Rectal smooth muscle tissue (tissue), 1 donor: Measurements from ENCODE around the gene LRRC8A.

Experiments used
- H3K27ac ChIP-seq: one replicate; pipeline ENCODE4 v1.7.0; 2013; ENCODE audit warnings: low read depth, low read length, inconsistent platforms
- H3K27me3 ChIP-seq: one replicate; pipeline ENCODE4 v1.7.0; 2013; ENCODE audit warnings: low read length; ENCODE audit not compliant: control insufficient read depth, insufficient read depth
- H3K36me3 ChIP-seq: one replicate; pipeline ENCODE4 v1.7.0; 2013; ENCODE audit warnings: low read length; ENCODE audit not compliant: control insufficient read depth, insufficient read depth
- H3K4me1 ChIP-seq: one replicate; pipeline ENCODE4 v1.7.0; 2013; ENCODE audit warnings: low read length; ENCODE audit not compliant: control insufficient read depth, insufficient read depth
- H3K4me3 ChIP-seq: one replicate; pipeline ENCODE4 v1.7.0; 2013; ENCODE audit warnings: low read length
- H3K9ac ChIP-seq: one replicate; pipeline ENCODE4 v1.7.0; 2013; ENCODE audit warnings: low read length

The LRRC8A gene

DNA sequence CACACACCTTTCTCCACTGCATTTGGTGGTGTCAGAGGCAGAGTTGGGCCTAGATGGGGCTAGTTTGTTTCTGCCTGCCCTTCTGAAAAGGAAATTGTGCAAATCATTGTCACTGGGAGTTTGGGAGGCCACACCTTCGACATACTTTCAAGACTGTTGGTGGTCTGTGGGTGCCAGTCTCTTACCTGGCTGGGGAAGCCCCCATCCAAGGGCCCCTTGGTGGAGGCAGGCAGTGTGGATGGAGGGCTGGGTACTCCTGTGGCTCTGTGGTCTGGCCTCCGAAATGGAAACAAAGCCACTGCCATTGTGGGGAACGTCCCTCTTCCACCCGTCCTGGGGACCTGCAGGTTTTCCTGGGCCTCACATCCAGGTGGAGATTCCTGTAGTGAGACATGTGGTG, 27.9 kb downstream of the LRRC8A start:
- H3K27ac ChIP-seq = no peak overlapping the region
- no peak overlapping the region for H3K9ac ChIP-seq
- no peak overlapping the region for H3K4me3 ChIP-seq
- peaks cover 28% of the 10 kb centered on the region for H3K4me1 ChIP-seq
- H3K27me3 ChIP-seq = no peaks in the 10 kb centered on the region
- peaks cover 20% of the 10 kb centered on the region for H3K36me3 ChIP-seq

DNA sequence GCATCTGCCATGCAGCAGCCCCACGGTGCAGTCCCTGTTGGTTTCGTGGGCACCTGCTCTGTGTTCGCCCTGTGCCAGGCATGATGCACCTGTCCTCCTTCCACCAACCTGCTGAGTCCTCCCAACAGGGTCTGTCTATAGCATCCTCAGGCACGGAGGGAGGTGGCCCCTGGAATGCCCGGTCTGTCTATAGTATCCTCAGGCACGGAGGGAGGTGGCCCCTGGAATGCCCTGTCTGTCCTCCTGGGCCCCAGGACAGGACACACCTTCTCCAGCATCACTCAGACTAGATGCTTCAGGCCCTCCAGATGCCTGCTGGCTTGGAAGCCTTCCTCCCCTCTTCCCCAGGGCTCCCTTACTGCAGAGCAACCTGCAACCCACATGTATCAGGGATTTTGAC, 29.0 kb downstream of the LRRC8A start:
- Histone ChIP-seq H3K9ac (no peak overlapping the region), H3K36me3 (peaks cover 20% of the 10 kb centered on the region), H3K27ac (peak overlapping the region; percentile 7), H3K27me3 (no peaks in the 10 kb centered on the region), H3K4me3 (no peak overlapping the region), H3K4me1 (peaks cover 28% of the 10 kb centered on the region)

GRCh38 chr9:128911529-128912035, 29.6 kb downstream of the LRRC8A start:
- H3K27ac ChIP-seq = peak overlapping the region; percentile 46
- H3K36me3 ChIP-seq = peaks cover 25% of the 10 kb centered on the region
- H3K27me3 ChIP-seq = no peaks in the 10 kb centered on the region
- H3K4me3 ChIP-seq = no peak overlapping the region
- peaks cover 34% of the 10 kb centered on the region for H3K4me1 ChIP-seq
- no peak overlapping the region for H3K9ac ChIP-seq

DNA sequence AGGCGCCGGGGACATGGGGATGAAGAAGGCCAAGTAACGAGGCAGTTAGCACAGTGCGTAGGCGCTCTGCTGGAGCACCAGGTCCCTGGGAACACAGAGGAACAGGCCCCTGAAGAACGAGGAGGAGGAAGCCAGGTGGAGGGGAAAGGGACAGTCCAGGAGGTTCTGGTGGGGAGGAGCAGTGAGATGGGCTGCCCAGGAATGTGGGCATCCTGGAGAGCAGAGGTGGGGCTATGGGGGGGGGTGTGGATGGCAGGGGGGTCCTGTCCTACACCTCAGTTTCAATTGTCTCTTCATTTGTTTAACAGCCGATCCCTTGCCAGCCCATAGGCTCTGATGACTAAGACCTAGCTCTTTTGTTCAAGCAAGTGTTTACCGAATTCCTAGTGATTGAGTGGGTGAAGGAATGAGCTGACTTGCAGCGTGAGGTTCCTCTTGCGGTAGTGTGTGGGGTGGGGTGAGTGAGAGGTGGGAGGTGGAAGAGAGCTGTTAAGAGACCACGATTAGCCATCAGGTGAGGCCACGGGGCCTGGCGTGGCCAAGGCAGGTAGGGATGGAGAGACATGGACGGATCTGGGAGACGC, 30.4 kb downstream of the LRRC8A start:
- peaks cover 36% of the 10 kb centered on the region for H3K4me1 ChIP-seq
- peak overlapping the region; percentile 46 for H3K27ac ChIP-seq
- H3K36me3 ChIP-seq = peaks cover 26% of the 10 kb centered on the region
- H3K4me3 ChIP-seq = no peak overlapping the region
- H3K27me3 ChIP-seq = no peaks in the 10 kb centered on the region
- no peak overlapping the region for H3K9ac ChIP-seq

GRCh38 chr9:128913048-128913900, 31.3 kb downstream of the LRRC8A start:
- H3K27me3 ChIP-seq = no peaks in the 10 kb centered on the region
- H3K4me1 ChIP-seq = peaks cover 38% of the 10 kb centered on the region
- H3K9ac ChIP-seq = no peak overlapping the region
- H3K4me3 ChIP-seq = peak overlapping the region; percentile 4
- peak overlapping the region; percentile 49 for H3K27ac ChIP-seq
- peaks cover 21% of the 10 kb centered on the region for H3K36me3 ChIP-seq

GRCh38 chr9:128913995-128914772, 32.3 kb downstream of the LRRC8A start:
- no peaks in the 10 kb centered on the region for H3K27me3 ChIP-seq
- no peak overlapping the region for H3K27ac ChIP-seq
- peaks cover 38% of the 10 kb centered on the region for H3K4me1 ChIP-seq
- H3K9ac ChIP-seq = no peak overlapping the region
- no peak overlapping the region for H3K4me3 ChIP-seq
- H3K36me3 ChIP-seq = peaks cover 12% of the 10 kb centered on the region

DNA sequence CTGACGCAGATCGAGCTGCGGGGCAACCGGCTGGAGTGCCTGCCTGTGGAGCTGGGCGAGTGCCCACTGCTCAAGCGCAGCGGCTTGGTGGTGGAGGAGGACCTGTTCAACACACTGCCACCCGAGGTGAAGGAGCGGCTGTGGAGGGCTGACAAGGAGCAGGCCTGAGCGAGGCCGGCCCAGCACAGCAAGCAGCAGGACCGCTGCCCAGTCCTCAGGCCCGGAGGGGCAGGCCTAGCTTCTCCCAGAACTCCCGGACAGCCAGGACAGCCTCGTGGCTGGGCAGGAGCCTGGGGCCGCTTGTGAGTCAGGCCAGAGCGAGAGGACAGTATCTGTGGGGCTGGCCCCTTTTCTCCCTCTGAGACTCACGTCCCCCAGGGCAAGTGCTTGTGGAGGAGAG, 34.3 kb downstream of the LRRC8A start:
- Histone ChIP-seq H3K4me1 (peaks cover 37% of the 10 kb centered on the region), H3K9ac (no peak overlapping the region), H3K36me3 (peaks cover 11% of the 10 kb centered on the region), H3K27ac (peak overlapping the region; percentile 74), H3K27me3 (no peaks in the 10 kb centered on the region), H3K4me3 (no peak overlapping the region)

DNA sequence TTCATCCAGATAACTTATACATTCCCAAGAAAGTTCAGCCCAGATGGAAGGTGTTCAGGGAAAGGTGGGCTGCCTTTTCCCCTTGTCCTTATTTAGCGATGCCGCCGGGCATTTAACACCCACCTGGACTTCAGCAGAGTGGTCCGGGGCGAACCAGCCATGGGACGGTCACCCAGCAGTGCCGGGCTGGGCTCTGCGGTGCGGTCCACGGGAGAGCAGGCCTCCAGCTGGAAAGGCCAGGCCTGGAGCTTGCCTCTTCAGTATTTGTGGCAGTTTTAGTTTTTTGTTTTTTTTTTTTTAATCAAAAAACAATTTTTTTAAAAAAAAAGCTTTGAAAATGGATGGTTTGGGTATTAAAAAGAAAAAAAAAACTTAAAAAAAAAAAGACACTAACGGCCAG, 34.8 kb downstream of the LRRC8A start:
- Histone ChIP-seq H3K9ac (no peak overlapping the region), H3K4me1 (peaks cover 36% of the 10 kb centered on the region), H3K36me3 (peaks cover 11% of the 10 kb centered on the region), H3K27ac (peak overlapping the region; percentile 74), H3K27me3 (no peaks in the 10 kb centered on the region), H3K4me3 (no peak overlapping the region)

DNA sequence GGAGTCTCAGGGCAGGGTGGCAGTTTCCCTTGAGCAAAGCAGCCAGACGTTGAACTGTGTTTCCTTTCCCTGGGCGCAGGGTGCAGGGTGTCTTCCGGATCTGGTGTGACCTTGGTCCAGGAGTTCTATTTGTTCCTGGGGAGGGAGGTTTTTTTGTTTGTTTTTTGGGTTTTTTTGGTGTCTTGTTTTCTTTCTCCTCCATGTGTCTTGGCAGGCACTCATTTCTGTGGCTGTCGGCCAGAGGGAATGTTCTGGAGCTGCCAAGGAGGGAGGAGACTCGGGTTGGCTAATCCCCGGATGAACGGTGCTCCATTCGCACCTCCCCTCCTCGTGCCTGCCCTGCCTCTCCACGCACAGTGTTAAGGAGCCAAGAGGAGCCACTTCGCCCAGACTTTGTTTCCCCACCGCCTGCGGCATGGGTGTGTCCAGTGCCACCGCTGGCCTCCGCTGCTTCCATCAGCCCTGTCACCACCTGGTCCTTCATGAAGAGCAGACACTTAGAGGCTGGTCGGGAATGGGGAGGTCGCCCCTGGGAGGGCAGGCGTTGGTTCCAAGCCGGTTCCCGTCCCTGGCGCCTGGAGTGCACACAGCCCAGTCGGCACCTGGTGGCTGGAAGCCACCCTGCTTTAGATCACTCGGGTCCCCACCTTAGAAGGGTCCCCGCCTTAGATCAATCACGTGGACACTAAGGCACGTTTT, 35.4 kb downstream of the LRRC8A start:
- peak overlapping the region; percentile 74 for H3K27ac ChIP-seq
- H3K36me3 ChIP-seq = peaks cover 11% of the 10 kb centered on the region
- no peak overlapping the region for H3K4me3 ChIP-seq
- H3K4me1 ChIP-seq = peaks cover 34% of the 10 kb centered on the region
- H3K27me3 ChIP-seq = no peaks in the 10 kb centered on the region
- H3K9ac ChIP-seq = no peak overlapping the region

- no peak overlapping the region for H3K4me3 ChIP-seq
- H3K27me3 ChIP-seq = no peaks in the 10 kb centered on the region
- peaks cover 22% of the 10 kb centered on the region for H3K4me1 ChIP-seq
- H3K9ac ChIP-seq = no peak overlapping the region
- no peak overlapping the region for H3K27ac ChIP-seq
- H3K36me3 ChIP-seq = peaks cover 11% of the 10 kb centered on the region
Observed at GRCh38 chr9:128918921-128919320, 37.0 kb downstream of the LRRC8A start.

GRCh38 chr9:128919402-128920089, 37.6 kb downstream of the LRRC8A start:
- Histone ChIP-seq H3K4me1 (peaks cover 22% of the 10 kb centered on the region), H3K9ac (no peak overlapping the region), H3K27ac (peak overlapping the region; percentile 40), H3K27me3 (no peaks in the 10 kb centered on the region), H3K36me3 (peaks cover 11% of the 10 kb centered on the region), H3K4me3 (no peak overlapping the region)
